Neural progenitor cell (in vitro differentiated cells): ENCODE data around the gene ERC2. TPM values are rescaled to one million over a fixed set of nuclear protein-coding genes. Genes with fewer than 3 reads are reported as not detected.

Source experiments
- DNase-seq: peaks from one replicate; pipeline ENCODE4 v3.0.0-alpha.2; 2016; ENCODE audit warnings: low spot score
- H2AFZ ChIP-seq: fragments of 200-600 bp; sonication (generic); replicated peaks from 2 replicates; pipeline ENCODE4 v1.6.1; 2016; ENCODE audit warnings: antibody characterized with exemption
- H3F3A ChIP-seq: fragments of 200-600 bp; sonication (generic); 2 replicates; pipeline ENCODE4 v1.6.1; 2016; ENCODE audit warnings: antibody characterized with exemption, low read depth
- H3K27ac ChIP-seq: fragments of 200-600 bp; sonication (generic); 2 replicates; pipeline ENCODE4 v1.5.1; 2016; ENCODE audit warnings: mild to moderate bottlenecking
- H3K27me3 ChIP-seq: fragments of 200-600 bp; sonication (generic); 2 replicates; pipeline ENCODE4 v1.6.1; 2016; ENCODE audit warnings: mild to moderate bottlenecking, moderate library complexity
- H3K36me3 ChIP-seq: fragments of 200-600 bp; sonication (generic); 2 replicates; pipeline ENCODE4 v1.5.1; 2016
- H3K4me1 ChIP-seq: fragments of 200-600 bp; sonication (generic); 2 replicates; pipeline ENCODE4 v1.6.1; 2016; ENCODE audit warnings: mixed run types
- H3K4me2 ChIP-seq: fragments of 200-600 bp; sonication (generic); 2 replicates; pipeline ENCODE4 v1.6.1; 2016
- H3K4me3 ChIP-seq: fragments of 200-600 bp; sonication (generic); 2 replicates; pipeline ENCODE4 v1.5.1; 2016
- H3K79me2 ChIP-seq: fragments of 200-600 bp; sonication (generic); 2 replicates; pipeline ENCODE4 v1.6.1; 2016; ENCODE audit warnings: low read depth
- H3K9ac ChIP-seq: fragments of 200-600 bp; sonication (generic); 2 replicates; pipeline ENCODE4 v1.6.1; 2016
- H3K9me3 ChIP-seq: fragments of 200-600 bp; sonication (generic); 2 replicates; pipeline ENCODE4 v1.5.1; 2016; ENCODE audit warnings: low read depth
- H4K20me1 ChIP-seq: fragments of 200-600 bp; sonication (generic); 2 replicates; pipeline ENCODE4 v1.6.1; 2016; ENCODE audit warnings: low read depth
- H3K27ac Mint-ChIP-seq: 3 replicates; pipeline ENCODE4 v1.8.0; 2021; ENCODE audit warnings: mixed read lengths
- H3K27me3 Mint-ChIP-seq: 2 replicates; pipeline ENCODE4 v1.8.0; 2022; ENCODE audit warnings: low read depth, mild to moderate bottlenecking, inconsistent platforms, moderate library complexity, mixed read lengths; ENCODE audit not compliant: insufficient read depth
- H3K36me3 Mint-ChIP-seq: 3 replicates; pipeline ENCODE4 v1.8.0; 2021; ENCODE audit warnings: mixed read lengths
- H3K4me1 Mint-ChIP-seq: 3 replicates; pipeline ENCODE4 v1.8.0; 2021; ENCODE audit warnings: mixed read lengths
- H3K4me3 Mint-ChIP-seq: 3 replicates; pipeline ENCODE4 v1.8.0; 2021; ENCODE audit warnings: mild to moderate bottlenecking, moderate library complexity, mixed read lengths
- H3K9me3 Mint-ChIP-seq: 3 replicates; pipeline ENCODE4 v1.8.0; 2020; ENCODE audit warnings: mixed read lengths
- CTCF ChIP-seq: fragments of 200-600 bp; sonication (generic); IDR thresholded peaks from 2 replicates; pipeline ENCODE4 v1.5.1; 2017; ENCODE audit warnings: antibody characterized with exemption, mild to moderate bottlenecking
- EZH2 ChIP-seq: fragments of 200-600 bp; sonication (generic); IDR thresholded peaks from 2 replicates; pipeline ENCODE4 v1.6.1; 2017; ENCODE audit warnings: antibody characterized with exemption, mild to moderate bottlenecking, moderate library complexity
- EZH2phosphoT487 ChIP-seq: fragments of 200-600 bp; sonication (generic); IDR thresholded peaks from 2 replicates; pipeline ENCODE4 v1.6.1; 2017; ENCODE audit warnings: antibody characterized with exemption
- total RNA-seq: library from RNA; depleted of rRNA; stranded (reverse); fragments of >200 nt; gene quantifications from 2 replicates; pipeline ENCODE4 v1.2.3, GENCODE V29; 2015; ENCODE audit warnings: low replicate concordance

Gene ERC2
- total RNA-seq, 1 donor from 2014 or later = 24.8 TPM

GRCh38 chr3:55859305-55859704 is 609.0 kb downstream of the ERC2 start:
- Histone ChIP-seq H3F3A (peaks cover 10% of the 10 kb centered on the region), H4K20me1 (no peaks in the 10 kb centered on the region), H3K9ac (no peak overlapping the region), H3K27me3 (no peaks in the 10 kb centered on the region), H2AFZ (no peak overlapping the region), H3K4me3 (no peak overlapping the region), H3K27ac (no peak overlapping the region), H3K4me2 (no peak overlapping the region), H3K4me1 (peaks cover 32% of the 10 kb centered on the region), H3K79me2 (no peaks in the 10 kb centered on the region), H3K9me3 (no peaks in the 10 kb centered on the region), H3K36me3 (no peaks in the 10 kb centered on the region)
- Mint-ChIP-seq H3K9me3 (peaks cover 3% of the 10 kb centered on the region), H3K36me3 (no peaks in the 10 kb centered on the region), H3K27me3 (peaks cover 2% of the 10 kb centered on the region), H3K27ac (no peak overlapping the region), H3K4me3 (no peak overlapping the region), H3K4me1 (peaks cover 25% of the 10 kb centered on the region)
- TF ChIP-seq EZH2phosphoT487 (no peak), CTCF (no peak), EZH2 (no peak)
- DNase-seq = no peak

GRCh38 chr3:55858727-55859126 is 609.5 kb downstream of the ERC2 start:
- H3K4me3 Mint-ChIP-seq = no peak overlapping the region
- no peak overlapping the region for H3K4me3 ChIP-seq

GRCh38 chr3:55858302-55858701 is 610.0 kb downstream of the ERC2 start:
- Histone ChIP-seq H3K9me3 (no peaks in the 10 kb centered on the region), H3K36me3 (no peaks in the 10 kb centered on the region), H3K4me1 (peaks cover 34% of the 10 kb centered on the region), H3K9ac (no peak overlapping the region), H3K4me2 (no peak overlapping the region), H3K79me2 (no peaks in the 10 kb centered on the region), H2AFZ (no peak overlapping the region), H3F3A (peaks cover 10% of the 10 kb centered on the region), H3K4me3 (no peak overlapping the region), H4K20me1 (no peaks in the 10 kb centered on the region), H3K27ac (no peak overlapping the region), H3K27me3 (no peaks in the 10 kb centered on the region)
- Mint-ChIP-seq H3K4me1 (peaks cover 34% of the 10 kb centered on the region), H3K9me3 (peaks cover 3% of the 10 kb centered on the region), H3K4me3 (no peak overlapping the region), H3K36me3 (no peaks in the 10 kb centered on the region), H3K27me3 (peaks cover 2% of the 10 kb centered on the region), H3K27ac (no peak overlapping the region)
- TF ChIP-seq EZH2phosphoT487 = no peak
- TF ChIP-seq EZH2 = no peak
- TF ChIP-seq CTCF = no peak
- no peak for DNase-seq

More at GRCh38 chr3:55858727-55859126, 609.5 kb downstream of the ERC2 start:
- Mint-ChIP-seq H3K36me3 (no peaks in the 10 kb centered on the region), H3K9me3 (peaks cover 3% of the 10 kb centered on the region), H3K27ac (no peak overlapping the region), H3K4me1 (peaks cover 29% of the 10 kb centered on the region), H3K27me3 (peaks cover 2% of the 10 kb centered on the region)
- TF ChIP-seq EZH2phosphoT487 (no peak), EZH2 (no peak), CTCF (no peak)
- H3F3A ChIP-seq = peaks cover 10% of the 10 kb centered on the region
- H3K36me3 ChIP-seq = no peaks in the 10 kb centered on the region
- no peak overlapping the region for H3K4me2 ChIP-seq
- no peaks in the 10 kb centered on the region for H3K27me3 ChIP-seq
- no peak overlapping the region for H2AFZ ChIP-seq
- no peak overlapping the region for H3K9ac ChIP-seq
- H3K79me2 ChIP-seq = no peaks in the 10 kb centered on the region
- no peak overlapping the region for H3K27ac ChIP-seq
- peaks cover 35% of the 10 kb centered on the region for H3K4me1 ChIP-seq
- H4K20me1 ChIP-seq = no peaks in the 10 kb centered on the region
- no peak for DNase-seq
- H3K9me3 ChIP-seq = no peaks in the 10 kb centered on the region
